ENCODE results near the gene PTPRK. TPM values are rescaled to one million over a fixed set of nuclear protein-coding genes. Genes with fewer than 3 reads are reported as not detected.

Gene PTPRK
- total and polyA plus RNA-seq, 2 donors (not counting 1 experiment from before 2014, with no cell fraction given): 19.4 to 75.5 TPM

- Histone ChIP-seq H2AFZ (ENCODE audit: low read length) (no peak overlapping the region), H3K79me2 (ENCODE audit: control insufficient read depth, insufficient read depth, low read length) (no peaks in the 10 kb centered on the region), H3K27ac (ENCODE audit: insufficient read depth, low read length) (no peak overlapping the region), H3K4me2 (ENCODE audit: extremely low read depth, insufficient read depth, low read length) (no peak overlapping the region), H3K9me3 (ENCODE audit: control insufficient read depth, insufficient read depth, low read depth, low read length) (no peaks in the 10 kb centered on the region), H3K4me3 (replicated peaks in 1 of 4; ENCODE audit: control extremely low read depth in 1 of 4, insufficient read depth in 1 of 4, low read depth in 3 of 4, low read length in 4 of 4) (no peak overlapping the region), H3K4me1 (ENCODE audit: control insufficient read depth, extremely low read depth, insufficient read depth, low read length) (no peaks in the 10 kb centered on the region), H3K36me3 (ENCODE audit: control insufficient read depth, insufficient read depth, low read length) (no peaks in the 10 kb centered on the region), H3K27me3 (ENCODE audit: control insufficient read depth, insufficient read depth, low read length) (no peaks in the 10 kb centered on the region), H3K9ac (ENCODE audit: insufficient read depth, low read length) (no peak overlapping the region), H4K20me1 (ENCODE audit: control insufficient read depth, extremely low read depth, insufficient read depth, low read length) (no peaks in the 10 kb centered on the region)
- TF ChIP-seq EZH2 (IDR thresholded peaks at IDR 0.05; ENCODE audit: low read length, missing control alignments) (no peak), CTCF (conservative IDR thresholded peaks at IDR 0.05 in 1 of 2, IDR thresholded peaks at IDR 0.05 in 1 of 2; ENCODE audit: low read depth in 1 of 2, low read length in 2 of 2) (no peak)
- DNase-seq (ENCODE audit: low read depth in 2 of 2): no peak
These were observed 552.0 kb downstream of the PTPRK start for GRCh38 chr6:127968394-127968793.

- no peak overlapping the region for H3K27ac ChIP-seq (ENCODE audit: insufficient read depth, low read length)
- H3K79me2 ChIP-seq (ENCODE audit: control insufficient read depth, insufficient read depth, low read length): no peaks in the 10 kb centered on the region
- H4K20me1 ChIP-seq (ENCODE audit: control insufficient read depth, extremely low read depth, insufficient read depth, low read length): no peaks in the 10 kb centered on the region
- no peaks in the 10 kb centered on the region for H3K9me3 ChIP-seq (ENCODE audit: control insufficient read depth, insufficient read depth, low read depth, low read length)
- no peaks in the 10 kb centered on the region for H3K36me3 ChIP-seq (ENCODE audit: control insufficient read depth, insufficient read depth, low read length)
- no peak for DNase-seq (ENCODE audit: low read depth in 2 of 2)
- H3K4me1 ChIP-seq (ENCODE audit: control insufficient read depth, extremely low read depth, insufficient read depth, low read length): no peaks in the 10 kb centered on the region
- H3K4me3 ChIP-seq (replicated peaks in 1 of 4; ENCODE audit: control extremely low read depth in 1 of 4, insufficient read depth in 1 of 4, low read depth in 3 of 4, low read length in 4 of 4): no peak overlapping the region
- H3K27me3 ChIP-seq (ENCODE audit: control insufficient read depth, insufficient read depth, low read length): no peaks in the 10 kb centered on the region
- H3K9ac ChIP-seq (ENCODE audit: insufficient read depth, low read length): no peak overlapping the region
- H2AFZ ChIP-seq (ENCODE audit: low read length): no peak overlapping the region
- no peak for TF ChIP-seq CTCF (conservative IDR thresholded peaks at IDR 0.05 in 1 of 2, IDR thresholded peaks at IDR 0.05 in 1 of 2; ENCODE audit: low read depth in 1 of 2, low read length in 2 of 2)
- no peak for TF ChIP-seq EZH2 (IDR thresholded peaks at IDR 0.05; ENCODE audit: low read length, missing control alignments)
- no peak overlapping the region for H3K4me2 ChIP-seq (ENCODE audit: extremely low read depth, insufficient read depth, low read length)
These were observed 552.7 kb downstream of the PTPRK start for GRCh38 chr6:127967708-127968107.

DNA sequence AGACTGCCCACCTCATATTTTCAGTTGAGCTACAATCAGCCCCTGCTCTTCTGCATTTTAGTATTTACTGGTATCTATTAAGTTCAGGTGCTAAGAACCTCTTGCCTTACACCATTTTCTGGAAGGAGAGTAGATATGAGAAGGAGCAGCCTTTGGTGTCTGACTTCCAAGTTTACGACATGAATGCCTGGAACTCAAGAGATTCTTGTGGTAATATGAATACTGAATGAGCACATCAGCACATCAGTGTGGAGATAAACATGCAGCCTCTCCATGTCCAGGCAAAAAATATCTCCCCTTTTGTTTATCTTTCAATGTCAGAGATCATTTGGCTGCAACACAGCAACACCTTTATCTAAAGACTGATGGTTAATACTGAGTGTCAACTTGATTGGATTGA, 553.8 kb downstream of the PTPRK start:
- Histone ChIP-seq H3K27ac (ENCODE audit: insufficient read depth, low read length) (no peak overlapping the region), H3K4me3 (replicated peaks in 1 of 4; ENCODE audit: control extremely low read depth in 1 of 4, insufficient read depth in 1 of 4, low read depth in 3 of 4, low read length in 4 of 4) (no peak overlapping the region), H3K9ac (ENCODE audit: insufficient read depth, low read length) (no peak overlapping the region), H4K20me1 (ENCODE audit: control insufficient read depth, extremely low read depth, insufficient read depth, low read length) (no peaks in the 10 kb centered on the region), H3K4me2 (ENCODE audit: extremely low read depth, insufficient read depth, low read length) (no peak overlapping the region), H3K27me3 (ENCODE audit: control insufficient read depth, insufficient read depth, low read length) (no peaks in the 10 kb centered on the region), H3K9me3 (ENCODE audit: control insufficient read depth, insufficient read depth, low read depth, low read length) (no peaks in the 10 kb centered on the region), H3K4me1 (ENCODE audit: control insufficient read depth, extremely low read depth, insufficient read depth, low read length) (no peaks in the 10 kb centered on the region), H3K79me2 (ENCODE audit: control insufficient read depth, insufficient read depth, low read length) (no peaks in the 10 kb centered on the region), H2AFZ (ENCODE audit: low read length) (no peak overlapping the region), H3K36me3 (ENCODE audit: control insufficient read depth, insufficient read depth, low read length) (no peaks in the 10 kb centered on the region)
- peak; percentile 31 to 51 for DNase-seq (ENCODE audit: low read depth in 2 of 2)
- TF ChIP-seq EZH2 (IDR thresholded peaks at IDR 0.05; ENCODE audit: low read length, missing control alignments) (no peak), CTCF (conservative IDR thresholded peaks at IDR 0.05 in 1 of 2, IDR thresholded peaks at IDR 0.05 in 1 of 2; ENCODE audit: low read depth in 1 of 2, low read length in 2 of 2) (no peak)

All from fibroblast of lung (primary cell).